HG02623 (cell line): Measurements from ENCODE around the gene USP5.

ENCODE experiments used
- ATAC-seq: cut with Tn5 transposase; IDR thresholded peaks from one replicate; pipeline ENCODE4 v1.9.1; 2021; ENCODE audit warnings: moderate library complexity; ENCODE audit not compliant: unreplicated experiment

USP5 gene

GRCh38 chr12:6909421-6910145, 57.6 kb downstream of the USP5 start:
- no peak for ATAC-seq

- ATAC-seq, result no peak
Measured at GRCh38 chr12:6912164-6912935, 60.4 kb downstream of the USP5 start.

GRCh38 chr12:6914246-6914946, 62.4 kb downstream of the USP5 start, which contains the start of gene ENO2:
Gene ENO2, plus strand, starts transcription at chr12:6914580. Its CDS starts 1,253 bp downstream, at chr12:6915833.
- ATAC-seq, result peak; percentile 69

GRCh38 chr12:6914947-6915788, 63.2 kb downstream of the USP5 start:
- ATAC-seq, result no peak

GRCh38 chr12:6915789-6916285, 63.9 kb downstream of the USP5 start:
- ATAC-seq, result no peak
